ENCODE results near the gene RPLP2.
A peak's percentile ranks its signal among the peaks of the same experiment; 100 is the strongest.

The RPLP2 gene

GRCh38 chr11:837990-838307, 28.2 kb downstream of the RPLP2 start:
- DNase-seq: no peak

GRCh38 chr11:838441-839279, 28.9 kb downstream of the RPLP2 start:
- DNase-seq: peak in 1 of 2 experiments; percentile 64

- DNase-seq: no peak
Measured at GRCh38 chr11:839280-839623, 29.5 kb downstream of the RPLP2 start.

- DNase-seq: no peak
Measured at GRCh38 chr11:839875-840617, 30.3 kb downstream of the RPLP2 start.

- DNase-seq: no peak
Measured at GRCh38 chr11:841981-842369, 32.2 kb downstream of the RPLP2 start.

- DNase-seq: peak; percentile 55 to 77
Measured at GRCh38 chr11:842370-843002, 32.7 kb downstream of the RPLP2 start, which contains the start of the genes POLR2L and TSPAN4. Gene POLR2L, minus strand, starts transcription at chr11:842529. Its CDS starts 21 bp downstream, at chr11:842508. Gene TSPAN4, plus strand, starts transcription at chr11:842852. Its CDS starts 7,453 bp downstream, at chr11:850305.

GRCh38 chr11:843086-843734, 33.4 kb downstream of the RPLP2 start:
- DNase-seq: no peak

GRCh38 chr11:843818-844692, 34.3 kb downstream of the RPLP2 start:
- DNase-seq: peak; percentile 88 to 90

- DNase-seq: peak in 1 of 2 experiments; percentile 67
Measured at GRCh38 chr11:844693-845644, 35.2 kb downstream of the RPLP2 start.

- DNase-seq: no peak
Measured at GRCh38 chr11:845872-846495, 36.2 kb downstream of the RPLP2 start.

GRCh38 chr11:846496-847098, 36.8 kb downstream of the RPLP2 start:
- no peak for DNase-seq

GRCh38 chr11:847876-848275, 38.1 kb downstream of the RPLP2 start:
- no peak for DNase-seq

GRCh38 chr11:848380-848931, 38.7 kb downstream of the RPLP2 start:
- no peak for DNase-seq

GRCh38 chr11:849104-849824, 39.5 kb downstream of the RPLP2 start:
- DNase-seq: no peak

- no peak for DNase-seq
Measured at GRCh38 chr11:849951-850774, 40.4 kb downstream of the RPLP2 start.

GRCh38 chr11:850775-851763, 41.3 kb downstream of the RPLP2 start:
- no peak for DNase-seq

- DNase-seq: no peak
Measured at GRCh38 chr11:852762-853161, 43.0 kb downstream of the RPLP2 start.

All from SW 1271 (cell line).